Heart right ventricle (tissue), 16 donors: ENCODE measurements around the gene ZNF787. TPM values are rescaled to one million over a fixed set of nuclear protein-coding genes. Genes with fewer than 3 reads are reported as not detected.
A peak's percentile ranks its signal among the peaks of the same experiment; 100 is the strongest.

Source experiments
- ATAC-seq, 8 donors: fragments of 200-7000 bp; cut with Tn5 transposase; one replicate each; pipeline ENCODE4 v1.9.1; 2020; ENCODE audit warnings: mild to moderate bottlenecking in 8 of 8, moderate library complexity in 8 of 8, moderate number of reproducible peaks in 1 of 8
- DNase-seq, 2 donors: peaks; one replicate each; pipeline ENCODE4 v3.0.0-alpha.2; 2020
- H3K27ac ChIP-seq, 10 donors: fragments of 200-600 bp; sonication (generic) in 2 of 10; one replicate each; pipeline versions ENCODE4 v1.5.0 to v1.8.0; 2020 to 2022; ENCODE audit warnings: mild to moderate bottlenecking in 3 of 10
- H3K27me3 ChIP-seq, 7 donors: fragments of 200-600 bp; one replicate each; pipeline ENCODE4 v1.8.0; 2021 to 2022; ENCODE audit warnings: mild to moderate bottlenecking in 2 of 7
- H3K36me3 ChIP-seq, 9 donors: fragments of 200-600 bp; sonication (generic) in 1 of 9; one replicate each; pipeline versions ENCODE4 v1.5.0 to v1.8.0; 2020 to 2022; ENCODE audit warnings: mild to moderate bottlenecking in 2 of 9
- H3K4me1 ChIP-seq, 9 donors: fragments of 200-600 bp; sonication (generic) in 1 of 9; one replicate each; pipeline versions ENCODE4 v1.5.0 to v1.8.0; 2020 to 2022; ENCODE audit warnings: mild to moderate bottlenecking in 4 of 9
- H3K4me3 ChIP-seq, 10 donors: fragments of 200-600 bp; sonication (generic) in 2 of 10; one replicate each; pipeline versions ENCODE4 v1.5.0 to v1.8.0; 2020 to 2022; ENCODE audit warnings: mild to moderate bottlenecking in 7 of 10, moderate library complexity in 2 of 10
- H3K9me3 ChIP-seq, 11 donors: fragments of 200-600 bp in 10 of 11; sonication (generic) in 2 of 11; one replicate each; pipeline versions ENCODE4 v1.5.0 to v1.8.0; 2013 to 2022; ENCODE audit warnings: mild to moderate bottlenecking in 2 of 11, control low read depth in 1 of 11, moderate library complexity in 1 of 11
- WGBS, 2 donors: extraction: QIAGEN DNeasy Blood & Tissue Kit; methylation state at CpG; one replicate each; pipeline ENCODE4 v1.1.7; 2013; ENCODE audit warnings: inconsistent platforms in 1 of 2; 5-methylcytosine and 5-hydroxymethylcytosine counted together
- intact Hi-C, 10 donors: fragments of 100-400 bp; cut with DNase I; formaldehyde crosslinking; loops; one replicate each; pipeline versions ENCODE4 v1.11.1 to v1.14.2; 2022
- long read RNA-seq, 3 donors: library from polyadenylated mRNA; unstranded; transcript quantifications; one replicate each; pipeline ENCODE4 v2.0.0, GENCODE V29; 2020 to 2021
- polyA plus RNA-seq, 2 donors: library from polyadenylated mRNA; stranded (reverse); fragments of 200-250 nt; gene quantifications; one replicate each; pipeline ENCODE4 v1.2.3, GENCODE V29; 2013
- total RNA-seq, 10 donors: library from RNA; stranded (reverse); fragmentation: NEBNext Ultra II Directional in 3 of 10; extraction: Animal tissue kit (Norgen Biotek cat#: 25700) in 3 of 10; gene quantifications; one replicate each; pipeline versions ENCODE4 v1.2.1 to v1.2.4, GENCODE V29; 2021 to 2023
- TF ChIP-seq, protein P1 (sequence below), 9 donors: fragments of 200-600 bp; sonication (generic) in 2 of 9; IDR thresholded peaks; one replicate each; pipeline versions ENCODE4 v1.5.0 to v1.8.0; 2021 to 2022; ENCODE audit warnings: antibody characterized with exemption in 9 of 9, mild to moderate bottlenecking in 5 of 9, moderate library complexity in 1 of 9
- donor health status: Arrhythmogenic right ventricular cardiomyopathy.
- donor health status: ischemic (EF 13 %, LVEDD 7.1; RV severe dilation, severe dysfunction).
- donor health status: healthy with polysubstance abuse.
- donor health status: DM: no; HTN: yes; CAD: no.
- donor health status: DM: no; HTN: no; CAD: no.
- donor health status: ischemic (EF 25% LVEDD 6.9; RV normal size, moderate dysfunction).
- donor health status: ischemic (EF 25% LVEDD 5.7; RV mildly dilated, moderate dysfunction).
- donor health status: healthy.
- donor health status: DM: yes; HTN: yes; CAD: no.
- donor health status: Ischemic cardiomyopathy.
- donor health status: ischemic (EF 35%, LVEDD 5.7; RV mildly dilated, moderate dysfunction).
- donor health status: nonischemic (EF 11% LVEDD 7.7; RV severe dilation, severe dysfunction).
- donor health status: DM: yes; HTN: yes; CAD: no.
- donor health status: PGD.
- donor health status: ischemic (EF 29% LVEDD 5.4; RV normal size, mild dysfunction).
- donor health status: nonischemic (EF 23%, LVEDD 6.1; RV moderate dilation, normal function).

ZNF787 gene
- total RNA-seq, result 10 to 100 TPM; 18.5 to 47.2 (median 25.7) TPM
- polyA plus RNA-seq, result 10 to 100 TPM; 42.3 to 42.8 TPM
- long read RNA-seq, donor 1, transcript ZNF787-203 (3 exons, 1,925 nt), result major isoform, 19 of 39 reads
- long read RNA-seq, donor 1, partial matches to known transcripts, result 0 of 39 reads
- long read RNA-seq, donor 1, other reads (novel, unspliced or antisense), result 17 of 39 reads
- long read RNA-seq, donor 2, transcript ZNF787-203 (3 exons, 1,925 nt), result major isoform, 25 of 43 reads
- long read RNA-seq, donor 2, partial matches to known transcripts, result 0 of 43 reads
- long read RNA-seq, donor 2, other reads (novel, unspliced or antisense), result 14 of 43 reads
- long read RNA-seq, donor 3, partial matches to known transcripts, result 0 of 2 reads
- long read RNA-seq, donor 3, other reads (novel, unspliced or antisense), result 2 of 2 reads

DNA sequence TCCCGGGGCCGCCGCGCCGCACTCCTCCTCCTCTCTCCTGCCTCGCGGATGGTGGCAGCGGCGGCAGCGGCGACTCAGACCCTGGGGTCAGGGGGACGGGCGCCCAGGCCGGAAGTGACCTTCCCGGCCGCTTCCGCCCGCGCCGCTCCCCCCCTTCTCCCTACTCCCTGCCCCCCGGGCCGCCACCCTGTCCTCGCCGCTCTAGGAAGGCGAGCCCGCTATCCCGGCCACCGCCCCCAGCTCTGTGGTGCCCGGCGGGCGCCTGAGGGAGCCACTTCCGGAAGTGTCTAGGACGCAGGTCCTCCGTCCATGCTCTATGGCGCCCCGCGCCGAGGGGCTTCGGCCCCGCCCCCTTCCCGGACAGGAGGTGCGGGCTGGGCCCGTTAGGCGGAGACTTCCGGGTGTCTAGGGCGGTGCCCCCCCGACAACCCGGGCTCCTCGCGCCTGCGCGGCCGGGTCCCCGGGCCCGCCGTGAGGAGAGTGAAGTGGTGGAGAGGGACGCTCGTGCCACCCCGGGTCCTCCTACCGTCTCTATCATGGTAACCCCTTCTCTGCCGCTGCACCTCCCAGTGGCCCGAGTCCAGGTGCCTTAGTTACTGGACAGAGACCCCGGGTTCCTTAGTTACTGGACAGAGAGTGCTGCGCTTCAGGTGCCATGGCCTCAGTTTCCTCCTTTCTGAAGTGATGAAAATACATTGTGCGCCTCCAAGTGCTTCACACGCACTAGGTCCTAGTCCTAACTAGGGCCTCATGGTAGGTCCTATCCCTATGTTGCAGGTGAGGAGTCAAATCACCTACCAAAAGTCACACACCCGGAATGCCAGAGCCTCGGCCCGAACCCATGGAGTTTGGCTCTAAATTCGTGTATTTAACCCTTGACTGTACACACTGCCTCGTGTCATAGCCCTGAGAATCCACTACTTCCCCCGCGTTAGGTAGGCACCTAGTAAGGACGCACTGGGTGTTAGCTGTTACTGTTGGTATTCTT is at the start of gene ZNF787:
Gene ZNF787 (minus strand): TSS at position 116 of the 988 bp plus-strand sequence. CDS start 18,078 bp downstream, outside the sequence.
- ATAC-seq (peak; percentile 91 to 97 (median 96)), DNase-seq (peak; percentile 97 to 99)
- TF ChIP-seq, protein P1, sequence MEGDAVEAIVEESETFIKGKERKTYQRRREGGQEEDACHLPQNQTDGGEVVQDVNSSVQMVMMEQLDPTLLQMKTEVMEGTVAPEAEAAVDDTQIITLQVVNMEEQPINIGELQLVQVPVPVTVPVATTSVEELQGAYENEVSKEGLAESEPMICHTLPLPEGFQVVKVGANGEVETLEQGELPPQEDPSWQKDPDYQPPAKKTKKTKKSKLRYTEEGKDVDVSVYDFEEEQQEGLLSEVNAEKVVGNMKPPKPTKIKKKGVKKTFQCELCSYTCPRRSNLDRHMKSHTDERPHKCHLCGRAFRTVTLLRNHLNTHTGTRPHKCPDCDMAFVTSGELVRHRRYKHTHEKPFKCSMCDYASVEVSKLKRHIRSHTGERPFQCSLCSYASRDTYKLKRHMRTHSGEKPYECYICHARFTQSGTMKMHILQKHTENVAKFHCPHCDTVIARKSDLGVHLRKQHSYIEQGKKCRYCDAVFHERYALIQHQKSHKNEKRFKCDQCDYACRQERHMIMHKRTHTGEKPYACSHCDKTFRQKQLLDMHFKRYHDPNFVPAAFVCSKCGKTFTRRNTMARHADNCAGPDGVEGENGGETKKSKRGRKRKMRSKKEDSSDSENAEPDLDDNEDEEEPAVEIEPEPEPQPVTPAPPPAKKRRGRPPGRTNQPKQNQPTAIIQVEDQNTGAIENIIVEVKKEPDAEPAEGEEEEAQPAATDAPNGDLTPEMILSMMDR (IDR thresholded peaks at IDR 0.05), result peak in 1 of 9 donors; percentile 21
- 5% methylated on average over 68 to 74 of the region's 74 CpGs for WGBS, 2 donors
- H3K4me3 ChIP-seq, result peak within 1 kb of the TSS; percentile 63 to 93 (median 83)
- H3K27ac ChIP-seq, result peak within 1 kb of the TSS; percentile 94 to 100 (median 96)
- intact Hi-C loops, result loop anchor here in 4 of 10 donors (1.0 kb wide), 1 partner anchor 19 kb away; no protein-coding TSS in a partner anchor
- H3K4me1 ChIP-seq, result peaks cover 18 to 45% (median 38%) of the 10 kb centered on the region in 9 donors
- peaks cover 0 to 7% (median 0%) of the 10 kb centered on the region in 9 donors for H3K36me3 ChIP-seq
- no peaks in the 10 kb centered on the region for H3K27me3 ChIP-seq
- no peaks in the 10 kb centered on the region for H3K9me3 ChIP-seq

DNA sequence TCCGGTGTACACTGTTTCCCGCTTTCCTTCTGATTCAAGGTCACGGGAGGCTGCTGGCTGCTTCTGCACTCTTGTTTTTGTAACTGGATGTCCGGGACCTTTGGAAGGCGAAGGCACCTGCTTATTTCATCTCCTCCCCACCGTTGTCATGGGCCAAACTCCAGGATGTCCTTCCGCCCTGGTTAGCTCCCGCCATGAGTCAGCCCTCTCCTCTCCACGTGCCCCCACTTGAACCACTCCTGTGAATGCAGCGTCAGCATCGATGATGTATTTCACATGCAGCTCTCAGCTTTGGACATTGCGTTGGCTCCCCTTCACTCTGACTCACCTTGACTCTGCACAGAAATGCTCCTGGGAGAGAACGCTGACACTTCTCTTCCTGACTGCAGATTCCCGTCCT is 49.2 kb upstream of the ZNF787 start:
- ATAC-seq (peak in 7 of 8 donors; percentile 34 to 85 (median 75)), DNase-seq (peak in 1 of 2 donors; percentile 26)
- Histone ChIP-seq H3K4me1 (peaks cover 0 to 9% (median 4%) of the 10 kb centered on the region in 9 donors), H3K9me3 (no peaks in the 10 kb centered on the region), H3K4me3 (no peak overlapping the region), H3K27ac (peak overlapping the region in 3 of 10 donors; percentile 15 to 60 (median 15)), H3K27me3 (peaks cover 0 to 18% (median 6%) of the 10 kb centered on the region in 7 donors), H3K36me3 (no peaks in the 10 kb centered on the region)
- WGBS, 2 donors, result 48 to 51% methylated on average over 14 of the region's 14 CpGs
- intact Hi-C loops, result loop anchor here in 6 of 10 donors (2.0 to 10.0 kb wide), 6 partner anchors 89 to 185 kb away; no protein-coding TSS in a partner anchor
- TF ChIP-seq, protein P1 (IDR thresholded peaks at IDR 0.05), result no peak

GRCh38 chr19:56167064-56167578 is 46.0 kb upstream of the ZNF787 start:
- 32 to 42% methylated on average over 7 of the region's 7 CpGs for WGBS, 2 donors
- intact Hi-C loops, result no loop called here
- no peak overlapping the region for H3K27ac ChIP-seq

More at GRCh38 chr19:56167064-56167578, 46.0 kb upstream of the ZNF787 start:
- no peak for DNase-seq
- Histone ChIP-seq H3K27me3 (no peaks in the 10 kb centered on the region), H3K36me3 (peaks cover 0 to under 1% (median 0%) of the 10 kb centered on the region in 9 donors), H3K4me3 (no peak overlapping the region), H3K4me1 (peaks cover 0 to 9% (median 4%) of the 10 kb centered on the region in 9 donors), H3K9me3 (no peaks in the 10 kb centered on the region)
- TF ChIP-seq, protein P1 (IDR thresholded peaks at IDR 0.05), result no peak
- no peak for ATAC-seq
